ENCODE results near the gene SLC20A1.
A peak's percentile ranks its signal among the peaks of the same experiment; 100 is the strongest.
"Not testable (repeated sequence)": the region's sequence is repeated elsewhere in the genome, so short reads cannot be mapped to it uniquely, and the experiment has no call there.

Gene SLC20A1

DNA sequence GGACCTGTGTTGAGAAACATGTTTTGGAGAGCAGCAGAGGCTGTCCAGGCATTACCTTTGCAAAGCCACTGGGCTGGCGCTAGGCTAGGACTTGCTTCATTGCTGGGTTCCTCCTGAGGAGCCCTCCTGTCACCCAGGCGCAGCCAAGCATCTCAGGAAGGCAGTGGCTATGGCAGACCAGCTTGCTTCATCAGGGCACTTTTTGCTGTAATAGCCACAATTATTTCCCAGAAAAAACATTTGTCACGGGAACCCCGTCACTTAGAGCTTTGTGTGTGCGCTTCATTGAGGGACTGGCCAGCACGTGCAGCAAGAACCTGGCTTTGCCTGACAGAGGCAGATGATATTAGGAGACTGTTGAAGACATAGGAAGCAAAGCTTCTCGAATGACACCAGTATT lies 36.4 kb downstream of the SLC20A1 start:
- DNase-seq, result no peak

DNA sequence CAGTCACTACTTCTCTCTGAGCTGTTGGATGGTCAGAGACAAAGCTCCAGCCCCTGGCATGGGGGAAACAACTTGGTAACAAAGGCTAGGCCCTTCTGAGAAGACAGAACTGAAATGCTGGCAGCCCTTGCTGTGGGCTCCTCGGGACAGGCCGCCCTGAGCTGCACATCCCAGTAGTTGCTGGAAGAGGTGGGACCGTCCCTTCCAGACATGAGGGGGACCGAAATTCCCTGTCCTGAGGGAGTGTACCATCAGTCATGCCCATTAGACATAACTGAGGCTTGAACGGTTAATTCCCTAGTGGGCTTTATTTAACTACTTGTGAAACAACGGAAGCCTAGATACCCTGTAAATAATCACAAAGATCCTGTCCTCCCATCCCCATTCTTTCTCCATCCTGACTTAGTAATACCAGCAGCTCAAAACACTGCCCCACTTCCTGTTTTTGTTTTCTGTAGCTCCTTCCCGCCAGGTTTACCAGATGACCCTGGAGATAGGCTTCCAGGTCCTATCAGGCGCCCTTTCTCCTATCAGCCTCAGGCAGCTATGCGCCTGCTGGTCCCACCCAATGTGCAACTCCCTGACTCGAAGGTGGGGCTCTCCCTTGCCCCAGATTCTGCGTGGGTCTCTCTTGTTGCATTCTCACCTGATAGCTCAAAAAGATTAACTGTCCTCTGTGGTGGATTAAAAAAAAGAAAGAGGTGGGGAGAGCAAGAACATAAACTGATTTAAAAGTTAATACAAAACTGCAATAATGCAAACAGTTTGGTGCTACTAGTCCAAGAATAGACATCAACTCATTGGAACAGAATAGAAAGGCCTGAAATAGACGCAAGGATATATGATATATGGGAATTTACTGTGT lies 38.0 kb downstream of the SLC20A1 start:
- no peak for DNase-seq

DNA sequence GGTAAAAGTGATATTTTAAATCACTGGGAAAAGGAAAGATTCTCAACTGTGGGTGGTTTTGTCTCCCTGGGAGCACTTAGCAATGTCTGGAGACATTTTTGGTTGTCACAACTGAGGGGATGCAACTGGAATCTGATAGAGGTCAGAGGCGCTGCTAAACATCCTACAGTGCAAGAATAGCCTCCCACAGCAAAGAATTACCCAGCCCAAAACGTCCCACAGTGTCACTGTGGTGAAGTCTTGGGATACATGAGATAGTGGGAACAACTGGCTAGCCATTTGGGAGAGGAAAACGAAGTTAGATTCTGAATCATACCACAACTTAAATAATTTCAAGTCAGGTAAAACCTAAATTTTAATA lies 38.7 kb downstream of the SLC20A1 start:
- no peak for DNase-seq

DNA sequence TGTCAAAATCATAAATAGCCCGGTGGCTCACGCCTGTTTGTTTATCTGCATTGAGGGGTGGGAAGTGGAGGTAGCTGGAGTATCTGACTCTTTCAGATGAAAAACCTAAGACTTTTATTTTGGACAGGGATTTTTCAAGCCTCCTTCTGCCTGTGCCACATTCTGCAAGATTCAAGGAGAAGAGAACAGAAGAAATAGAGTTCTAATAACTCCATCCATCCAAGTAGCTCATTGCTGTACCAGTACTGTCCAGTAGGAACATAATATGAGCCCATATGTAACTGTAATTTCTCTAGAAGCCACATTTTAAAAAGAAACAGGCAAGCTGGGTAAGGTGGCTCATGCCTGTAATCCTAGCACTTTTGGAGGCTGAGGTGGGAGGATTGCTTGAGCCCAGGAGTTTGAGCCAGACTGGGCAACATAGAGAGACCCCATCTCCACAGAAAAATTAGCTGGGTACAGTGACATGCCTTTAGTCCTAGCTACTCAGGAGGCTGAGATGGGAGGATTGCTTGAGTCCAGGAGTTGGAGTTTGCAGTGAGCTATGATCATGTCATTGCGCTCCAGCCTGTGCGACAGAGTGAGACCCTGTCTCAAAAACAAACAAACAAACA lies 39.6 kb downstream of the SLC20A1 start:
- no peak for DNase-seq

DNA sequence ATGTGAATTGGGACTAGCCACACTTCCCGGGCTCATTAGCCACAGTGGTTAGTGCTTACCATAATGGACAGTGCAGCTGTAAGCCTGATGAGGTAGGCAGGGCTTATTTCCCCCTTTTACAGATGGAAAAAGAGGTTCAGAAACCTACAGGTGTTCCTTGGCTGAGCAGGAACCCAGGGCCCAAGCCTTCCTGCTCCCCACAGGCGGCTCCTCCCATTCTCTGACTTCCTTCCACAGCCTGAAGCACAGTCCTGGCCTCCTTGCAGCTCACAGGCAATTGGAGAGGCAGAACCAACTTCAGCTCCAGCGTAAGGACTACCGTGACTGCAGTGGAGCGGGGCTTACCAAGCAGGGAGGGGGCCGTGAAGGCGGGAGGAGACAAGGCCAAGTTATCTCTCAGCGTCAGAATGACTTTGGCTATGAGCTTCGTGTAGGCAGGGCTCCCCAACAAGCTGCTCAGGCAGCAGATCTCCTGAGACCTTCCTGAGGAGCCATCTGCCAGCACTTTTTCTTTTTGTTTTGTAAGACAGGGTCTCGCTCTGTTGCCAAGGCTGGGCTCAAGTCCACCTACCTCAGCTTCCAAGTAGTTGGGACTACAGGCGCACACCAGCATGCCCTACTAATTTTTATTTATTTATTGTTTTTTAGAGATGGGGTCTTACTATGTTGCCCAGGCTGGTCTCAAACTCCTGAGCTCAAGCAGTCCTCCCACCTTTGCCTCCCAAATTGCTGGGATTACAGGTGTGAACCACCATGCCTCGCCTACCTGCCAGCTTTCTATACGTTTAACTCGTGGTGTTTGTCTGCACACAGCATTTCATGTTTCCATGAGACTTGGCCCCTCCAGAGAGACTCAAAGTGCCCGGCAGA lies 40.8 kb downstream of the SLC20A1 start:
- no peak for DNase-seq

DNA sequence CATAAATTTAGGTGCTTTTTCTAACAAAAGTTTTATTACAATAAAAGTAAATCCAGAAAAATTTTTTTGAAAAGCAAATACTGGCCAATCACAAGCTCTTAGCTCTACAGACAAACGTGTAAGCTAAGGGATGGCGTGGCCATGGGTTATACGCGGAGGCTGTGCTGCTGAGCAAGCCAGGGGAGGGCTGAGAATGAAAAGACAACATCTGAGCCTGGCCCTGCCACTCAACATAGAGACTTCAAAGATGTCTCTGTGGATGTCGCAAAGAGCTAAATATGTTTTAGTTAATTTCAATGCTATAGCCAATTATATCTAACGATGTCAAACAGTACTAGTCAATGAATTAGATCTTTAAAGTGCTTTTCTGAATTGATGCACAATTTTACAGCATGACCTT lies 41.8 kb downstream of the SLC20A1 start:
- no peak for DNase-seq

DNA sequence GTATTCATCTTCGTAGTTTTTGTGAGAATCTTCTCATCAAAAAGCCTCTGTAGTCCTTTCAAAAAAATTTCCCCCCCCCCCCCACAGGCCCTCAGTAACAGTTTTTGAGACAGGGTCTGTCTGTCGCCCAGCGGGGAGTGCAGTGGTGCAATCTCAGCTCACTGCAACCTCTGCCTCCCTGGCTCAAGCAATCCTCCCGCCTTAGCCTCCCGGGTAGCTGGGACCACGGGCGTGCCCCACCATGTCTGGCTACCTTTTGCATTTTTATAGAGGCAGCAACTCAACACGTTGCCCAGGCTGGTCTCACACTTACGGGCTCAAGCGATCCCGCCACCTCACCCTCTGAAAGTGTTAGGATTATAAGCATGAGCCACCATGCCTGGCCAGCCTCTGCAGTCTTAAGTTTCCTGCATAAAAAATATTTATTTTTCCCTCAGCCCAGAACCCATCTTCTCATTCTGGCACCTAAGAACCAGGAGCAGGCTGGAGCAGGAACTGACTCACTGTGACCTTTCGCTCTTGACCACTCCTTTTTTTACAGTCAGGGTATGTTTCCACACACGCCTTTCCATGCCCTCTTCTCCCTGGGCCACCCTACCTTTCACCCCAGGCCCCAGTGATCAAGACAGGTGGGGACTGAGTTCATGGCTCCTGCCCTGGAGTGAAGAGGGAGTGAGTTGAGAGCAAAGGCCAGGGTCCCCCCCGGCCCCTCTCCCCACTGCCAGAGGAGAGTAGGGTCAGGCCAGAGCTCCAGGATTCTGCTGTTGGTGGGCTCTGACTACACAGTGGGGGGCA lies 42.5 kb downstream of the SLC20A1 start:
- no peak for DNase-seq

DNA sequence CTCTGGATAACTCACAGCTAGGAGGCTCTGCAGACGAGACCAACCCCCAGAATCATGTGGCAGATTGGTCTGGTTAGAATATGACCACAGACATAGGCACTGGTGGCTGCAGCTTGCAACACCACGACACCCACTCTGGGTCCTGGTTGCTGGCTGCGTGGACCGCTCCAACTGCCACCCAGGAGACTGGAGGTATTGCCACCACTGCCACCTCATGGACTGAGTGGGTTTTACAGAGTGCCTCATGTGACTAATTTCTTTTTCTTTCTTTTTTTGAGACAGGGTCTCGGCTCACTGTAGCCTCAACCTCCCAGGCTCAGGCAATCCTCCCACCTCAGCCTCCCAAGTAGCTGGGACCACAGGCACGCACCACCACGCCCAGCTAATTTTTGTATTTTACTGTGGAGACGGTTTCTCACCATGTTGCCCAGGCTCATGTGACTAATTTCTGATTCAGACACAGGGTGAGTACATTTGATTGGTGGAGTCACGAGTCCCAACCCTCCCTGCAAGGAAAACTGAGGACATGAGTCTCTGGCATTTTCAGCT lies 45.2 kb downstream of the SLC20A1 start:
- peak in 35 of 56 donors; percentile 6 to 59 (median 25) for DNase-seq

DNA sequence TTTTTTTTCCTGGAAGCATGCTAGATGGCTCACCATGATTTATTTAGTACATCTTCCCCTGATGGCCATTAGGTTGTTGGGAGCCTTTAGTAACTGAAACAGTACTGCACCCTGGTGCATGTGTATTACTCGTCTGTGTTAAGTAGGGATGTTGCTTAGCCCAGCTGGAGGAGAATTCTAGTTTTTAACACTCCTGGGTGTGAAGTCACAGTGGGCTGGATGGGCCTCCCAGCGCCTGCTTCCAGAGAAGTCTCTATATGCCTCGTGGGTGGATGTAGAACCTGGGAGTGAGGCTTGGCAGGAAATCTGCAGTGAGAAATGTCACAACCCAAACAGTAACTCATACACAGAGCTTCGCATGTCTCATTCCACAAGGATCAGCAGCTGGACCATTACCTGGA lies 46.1 kb downstream of the SLC20A1 start:
- DNase-seq, result no peak

DNA sequence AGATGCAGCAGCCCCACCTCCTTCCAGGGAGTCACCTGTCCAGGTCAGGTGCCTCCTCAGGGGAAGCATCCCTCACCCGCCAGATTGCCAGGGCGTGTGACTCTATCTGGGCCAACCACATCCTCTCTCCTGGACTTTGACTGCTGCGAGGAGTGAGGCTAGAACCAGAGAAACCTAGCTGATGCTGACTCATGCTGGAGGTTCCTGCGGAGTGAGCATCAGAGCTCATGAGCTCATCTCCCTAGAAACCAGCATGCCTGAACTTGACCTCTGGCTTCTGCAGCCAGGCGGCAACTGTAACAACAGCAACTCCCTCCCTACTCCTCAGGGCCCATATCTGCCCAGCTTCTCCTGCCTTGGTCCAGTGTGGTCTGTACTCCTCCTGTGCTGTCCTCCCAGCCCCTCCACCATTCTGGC lies 46.8 kb downstream of the SLC20A1 start:
- DNase-seq, result peak in 1 of 56 donors; percentile 9

DNA sequence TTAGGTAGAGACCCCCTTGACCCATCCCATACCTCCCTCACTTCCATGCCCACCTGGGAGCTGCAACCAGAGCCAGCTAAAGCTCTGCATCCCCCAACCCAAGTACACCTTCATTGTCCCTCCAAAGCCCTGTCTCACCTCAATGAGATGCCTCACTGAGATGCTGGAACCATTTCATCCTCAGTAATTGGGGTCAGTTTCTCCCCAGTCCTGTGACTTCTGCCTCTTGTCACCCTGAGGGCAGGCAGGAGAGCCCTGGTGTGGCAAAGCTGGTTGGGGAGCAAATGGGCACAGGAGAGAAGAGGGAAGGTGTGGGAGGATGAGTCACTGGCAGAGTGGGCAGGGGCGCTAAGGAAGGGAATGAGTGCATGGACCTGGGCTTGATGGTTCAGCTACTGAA lies 47.2 kb downstream of the SLC20A1 start:
- DNase-seq, result peak in 1 of 56 donors; percentile 10

DNA sequence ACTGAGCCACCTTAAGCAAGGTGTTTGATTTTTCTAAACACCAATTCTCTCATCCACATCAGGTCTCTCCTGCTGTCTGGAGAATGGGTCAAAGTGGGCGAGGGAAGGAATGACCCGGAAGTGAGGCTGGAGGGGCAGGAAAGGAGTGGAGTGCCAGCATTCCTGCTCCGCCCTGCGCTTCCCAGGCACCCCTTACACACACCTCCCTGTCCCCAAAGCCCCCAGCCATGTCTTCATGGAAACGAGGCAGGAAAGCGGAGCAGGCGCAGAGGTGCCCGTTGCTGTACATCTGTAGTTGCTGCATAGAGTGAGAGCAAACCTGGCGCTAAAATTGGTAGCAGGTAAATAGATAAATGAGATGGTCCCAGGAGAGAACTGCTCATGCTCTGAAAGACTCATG lies 47.9 kb downstream of the SLC20A1 start:
- DNase-seq, result no peak

DNA sequence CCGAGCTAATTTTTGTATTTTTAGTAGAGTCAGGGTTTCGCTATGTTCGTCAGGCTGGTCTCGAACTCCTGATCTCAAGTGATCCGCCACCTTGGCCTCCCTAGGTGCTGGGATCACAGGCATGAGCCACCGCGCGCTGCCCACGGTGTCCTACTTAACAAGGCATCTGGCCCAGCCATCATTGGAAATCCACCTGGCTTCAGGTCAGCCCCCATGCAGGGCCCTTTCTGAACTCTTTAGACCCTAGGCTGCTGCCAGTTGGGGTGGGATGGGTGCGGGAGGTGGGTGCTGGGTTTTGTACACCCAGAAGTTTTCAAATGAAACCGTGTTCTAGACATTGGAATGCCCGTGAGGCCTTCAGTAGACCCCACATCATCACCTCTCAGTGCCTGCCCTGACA lies 48.4 kb downstream of the SLC20A1 start:
- DNase-seq, result no peak

DNA sequence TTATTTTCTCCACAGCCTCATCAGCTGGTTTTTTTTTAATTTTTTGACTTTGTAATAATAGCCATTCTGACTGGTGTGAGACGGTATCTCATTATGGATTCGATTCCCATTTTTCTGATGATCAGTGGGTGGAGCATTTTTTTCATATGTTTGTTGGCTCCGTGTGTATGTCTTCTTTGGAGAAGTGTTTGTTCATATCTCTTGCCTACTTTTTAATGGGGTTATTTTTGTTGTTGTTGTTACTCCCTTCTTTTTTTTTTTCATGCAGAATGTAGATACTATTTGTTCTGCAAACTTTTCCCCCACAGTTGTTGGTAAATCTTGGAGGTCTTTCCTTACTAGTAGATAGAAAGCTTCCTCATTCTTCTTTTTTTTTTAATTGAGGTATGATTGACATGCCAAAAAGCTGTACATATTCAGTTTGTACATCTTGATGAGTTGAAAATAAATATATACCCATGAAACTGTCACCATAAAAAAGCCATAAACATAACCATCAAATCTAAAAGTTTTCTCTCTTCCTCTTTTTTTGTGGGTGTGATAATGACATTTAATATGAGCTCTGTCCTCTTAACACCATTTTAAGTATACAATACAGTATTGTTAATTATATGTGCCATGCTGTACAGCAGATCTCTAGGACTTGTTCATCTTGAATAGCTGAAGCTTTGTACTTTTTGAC lies 53.2 kb downstream of the SLC20A1 start:
- no peak for DNase-seq

DNA sequence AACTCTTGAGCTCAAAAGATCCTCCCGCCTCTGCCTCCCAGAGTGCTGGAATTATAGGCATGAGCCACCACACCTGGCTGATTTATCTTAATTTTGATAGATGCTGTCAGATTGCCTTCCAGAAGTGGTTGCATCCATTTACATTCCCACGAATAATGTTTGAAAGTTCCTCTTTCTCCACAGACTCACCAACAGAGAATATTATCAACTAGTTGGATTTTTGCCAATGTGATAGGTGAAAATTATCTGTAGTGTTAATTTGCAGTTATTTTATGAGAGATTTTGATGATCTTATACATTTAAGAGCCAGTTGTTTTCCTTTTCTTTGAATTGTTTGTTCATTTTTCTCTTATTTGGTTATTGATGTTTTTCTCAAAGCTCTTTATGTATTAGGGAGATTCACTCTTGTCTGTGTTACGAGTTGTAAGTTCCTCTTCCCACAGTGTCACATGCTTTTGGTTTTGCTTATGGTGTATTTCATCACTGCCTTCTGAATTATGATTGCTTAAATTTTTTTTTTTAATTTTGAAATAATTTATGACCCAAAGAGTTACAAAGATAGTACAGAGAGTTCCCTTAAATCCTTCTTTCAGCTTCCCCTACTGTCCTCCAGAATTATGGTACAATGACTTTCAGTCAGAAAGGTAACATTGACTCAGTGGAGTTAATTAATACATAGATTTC lies 54.4 kb downstream of the SLC20A1 start:
- DNase-seq, result no peak

DNA sequence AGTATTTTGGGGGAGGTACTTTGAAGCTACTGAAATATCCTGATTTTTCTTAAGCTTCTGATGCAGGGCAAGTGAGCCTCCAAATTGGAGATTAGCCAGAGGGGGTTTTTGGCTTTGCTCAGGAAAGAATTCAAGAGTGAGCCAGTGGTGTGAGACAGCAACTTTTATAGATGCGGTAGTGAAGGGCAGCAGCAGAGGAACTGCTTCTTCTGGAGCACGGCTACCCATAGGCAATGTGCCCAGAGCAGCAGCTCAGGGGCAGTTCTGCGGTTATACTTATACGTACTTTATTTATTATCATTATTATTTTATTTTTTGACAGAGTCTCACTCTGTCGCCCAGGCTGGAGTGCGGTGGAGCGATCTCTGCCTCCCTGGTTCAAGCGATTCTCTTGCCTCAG lies 55.3 kb downstream of the SLC20A1 start:
- peak in 2 of 56 donors; percentile 23 to 27 for DNase-seq

DNA sequence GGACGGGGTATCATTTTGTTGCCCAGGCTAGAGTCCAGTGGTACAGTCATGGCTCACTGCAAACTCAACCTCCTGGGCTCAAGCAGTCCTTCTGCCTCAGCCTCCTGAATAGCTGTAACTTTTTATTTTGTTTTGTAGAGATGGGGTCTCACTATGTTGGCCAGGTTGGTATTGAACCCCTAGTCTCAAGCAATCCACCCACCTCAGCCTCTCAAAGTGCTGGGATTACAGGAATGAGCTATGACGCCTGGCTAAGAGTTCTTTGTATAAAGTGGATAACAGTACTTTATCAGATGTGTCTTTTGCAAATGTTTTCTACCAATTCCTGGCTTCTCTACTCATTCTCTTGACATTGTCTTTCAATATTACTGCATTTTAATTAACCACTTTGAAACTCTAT lies 57.9 kb downstream of the SLC20A1 start:
- no peak for DNase-seq

DNA sequence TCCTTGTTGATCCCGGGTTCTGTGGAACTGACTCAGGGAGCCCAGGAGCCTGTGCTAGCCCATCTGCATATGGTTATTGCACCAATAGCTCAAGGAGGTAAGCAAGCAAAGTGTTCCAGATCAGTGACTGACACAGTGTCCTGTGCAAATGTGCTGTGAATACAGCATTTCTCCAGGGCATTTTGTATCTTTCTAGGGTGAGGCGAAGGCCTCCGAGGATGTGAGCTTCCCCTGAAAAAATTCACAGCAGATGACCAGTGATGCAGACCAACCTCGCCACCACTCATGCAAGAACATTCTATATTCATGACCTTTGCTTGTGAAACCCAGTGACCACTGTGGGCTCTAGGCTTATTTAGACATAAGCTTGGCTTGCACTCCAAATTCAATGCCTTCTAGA lies 59.8 kb downstream of the SLC20A1 start:
- no peak for DNase-seq

DNA sequence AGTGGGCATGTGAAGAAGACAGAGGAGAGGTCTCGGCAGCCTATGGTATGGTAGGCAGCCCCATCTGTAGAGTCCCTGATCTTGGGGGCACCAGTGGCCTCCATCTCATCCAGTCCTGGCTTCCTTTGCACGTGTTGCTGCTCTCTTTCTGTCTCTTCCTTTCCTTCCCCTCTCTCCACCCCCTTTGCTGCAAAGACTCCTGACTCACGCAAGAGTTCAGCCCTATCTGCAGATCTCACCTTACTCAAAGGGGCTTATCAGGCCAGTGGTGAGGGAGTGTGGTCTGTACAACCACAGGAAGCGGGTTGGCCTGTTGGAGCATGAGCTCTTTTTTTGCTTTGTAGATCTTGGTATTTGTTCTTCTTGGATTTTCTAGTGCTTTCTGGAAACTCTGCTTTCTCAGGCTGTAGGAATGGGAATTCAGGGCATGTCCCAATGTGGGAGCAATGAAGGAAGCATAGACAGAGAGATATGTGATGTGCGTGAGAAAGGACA lies 60.5 kb downstream of the SLC20A1 start:
- DNase-seq, result no peak

DNA sequence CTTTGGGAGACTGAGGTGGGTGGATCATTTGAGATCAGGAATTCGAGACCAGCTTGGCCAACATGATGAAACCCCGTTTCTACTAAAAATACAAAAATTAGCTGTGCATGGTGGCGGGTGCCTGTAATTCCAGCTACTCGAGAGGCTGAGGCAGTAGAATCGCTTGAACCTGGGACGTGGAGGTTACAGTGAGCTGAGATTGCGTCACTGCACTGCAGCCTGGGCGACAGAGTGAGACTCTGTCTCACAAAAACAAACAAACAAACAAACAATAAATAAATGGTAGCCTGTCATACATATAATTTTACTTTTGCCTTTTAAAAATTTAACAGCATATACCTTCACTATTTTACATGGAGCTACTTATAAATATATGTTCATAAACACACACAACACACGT lies 61.2 kb downstream of the SLC20A1 start:
- not testable (repeated sequence) for DNase-seq

All from nucleus accumbens (tissue), 56 donors.